GM12875 (cell line): ENCODE measurements around the gene NFYC.

Experiments
- H3K4me3 ChIP-seq: one replicate; pipeline ENCODE4 v1.5.1; 2011; ENCODE audit warnings: low read depth, low read length, control low read depth
- TF ChIP-seq, protein P1 (sequence below): IDR thresholded peaks from 2 replicates; pipeline ENCODE4 v1.5.1; 2011; ENCODE audit warnings: low read depth, mild to moderate bottlenecking, control low read depth, inconsistent platforms, low read length, moderate library complexity, borderline replicate concordance; ENCODE audit not compliant: insufficient read depth

The NFYC gene

GRCh38 chr1:40684669-40685068, 6.8 kb upstream of the NFYC start:
- TF ChIP-seq, protein P1, sequence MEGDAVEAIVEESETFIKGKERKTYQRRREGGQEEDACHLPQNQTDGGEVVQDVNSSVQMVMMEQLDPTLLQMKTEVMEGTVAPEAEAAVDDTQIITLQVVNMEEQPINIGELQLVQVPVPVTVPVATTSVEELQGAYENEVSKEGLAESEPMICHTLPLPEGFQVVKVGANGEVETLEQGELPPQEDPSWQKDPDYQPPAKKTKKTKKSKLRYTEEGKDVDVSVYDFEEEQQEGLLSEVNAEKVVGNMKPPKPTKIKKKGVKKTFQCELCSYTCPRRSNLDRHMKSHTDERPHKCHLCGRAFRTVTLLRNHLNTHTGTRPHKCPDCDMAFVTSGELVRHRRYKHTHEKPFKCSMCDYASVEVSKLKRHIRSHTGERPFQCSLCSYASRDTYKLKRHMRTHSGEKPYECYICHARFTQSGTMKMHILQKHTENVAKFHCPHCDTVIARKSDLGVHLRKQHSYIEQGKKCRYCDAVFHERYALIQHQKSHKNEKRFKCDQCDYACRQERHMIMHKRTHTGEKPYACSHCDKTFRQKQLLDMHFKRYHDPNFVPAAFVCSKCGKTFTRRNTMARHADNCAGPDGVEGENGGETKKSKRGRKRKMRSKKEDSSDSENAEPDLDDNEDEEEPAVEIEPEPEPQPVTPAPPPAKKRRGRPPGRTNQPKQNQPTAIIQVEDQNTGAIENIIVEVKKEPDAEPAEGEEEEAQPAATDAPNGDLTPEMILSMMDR: no peak
- no peak overlapping the region for H3K4me3 ChIP-seq

- no peak overlapping the region for H3K4me3 ChIP-seq
- TF ChIP-seq, protein P1: no peak
Measured at GRCh38 chr1:40687059-40687458, 4.4 kb upstream of the NFYC start.

GRCh38 chr1:40687661-40688060, 3.8 kb upstream of the NFYC start:
- H3K4me3 ChIP-seq: no peak overlapping the region
- TF ChIP-seq, protein P1: no peak

DNA sequence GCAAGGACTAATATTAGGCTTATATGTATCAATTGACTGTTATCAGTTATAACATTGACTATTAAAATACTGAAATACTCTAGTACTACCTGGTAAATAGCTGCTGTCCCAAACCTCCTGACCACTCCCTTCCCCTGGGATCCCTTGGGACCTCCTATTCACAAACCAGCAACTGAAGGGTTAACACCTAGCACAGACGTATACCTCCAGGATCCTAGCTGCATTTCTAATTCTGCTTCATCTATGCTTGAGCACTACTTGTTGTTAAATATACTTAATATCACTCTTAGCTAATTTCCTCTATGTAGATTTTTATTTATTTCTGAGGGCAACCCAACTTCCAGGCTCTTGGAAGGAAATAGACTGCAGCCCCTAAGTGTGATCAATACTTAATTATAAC, 1.8 kb upstream of the NFYC start:
- TF ChIP-seq, protein P1: no peak
- H3K4me3 ChIP-seq: no peak overlapping the region

DNA sequence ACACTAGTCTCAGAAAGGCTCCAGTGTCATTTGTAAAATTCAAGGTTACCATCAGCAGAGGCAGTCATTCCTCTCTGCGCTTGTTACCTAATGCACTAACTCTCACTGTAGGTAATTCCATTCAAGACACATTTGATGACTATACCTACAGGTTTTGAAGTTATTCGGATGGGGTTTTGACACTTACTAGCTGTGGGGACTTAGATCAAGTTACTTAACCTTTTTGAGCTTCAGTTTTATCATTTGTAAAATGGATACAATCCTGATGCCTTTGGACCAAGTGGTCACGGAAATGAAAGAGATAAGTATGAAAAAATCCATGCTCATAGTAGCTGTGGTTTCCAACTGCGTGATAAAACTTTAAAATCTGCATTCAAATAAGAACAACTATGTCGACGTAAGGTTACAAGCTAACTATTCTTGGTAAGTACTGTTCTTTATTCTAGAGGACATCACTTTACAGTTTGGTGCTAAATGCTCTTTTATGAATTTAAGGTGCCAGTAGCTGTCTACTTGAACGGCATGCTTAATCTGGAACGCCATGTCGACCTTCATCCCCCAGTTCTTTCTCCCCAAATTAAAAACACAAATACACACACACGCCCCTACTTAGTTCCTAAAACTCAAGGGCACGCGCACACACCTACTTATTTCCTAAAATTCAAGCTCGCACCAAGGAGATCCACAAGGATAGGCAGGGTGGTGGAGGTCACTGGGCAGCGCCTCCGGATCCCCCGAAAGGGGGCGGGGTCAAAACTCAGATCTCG, 550 bp upstream of the NFYC start:
- TF ChIP-seq, protein P1: no peak
- peak overlapping the region; percentile 97 for H3K4me3 ChIP-seq

DNA sequence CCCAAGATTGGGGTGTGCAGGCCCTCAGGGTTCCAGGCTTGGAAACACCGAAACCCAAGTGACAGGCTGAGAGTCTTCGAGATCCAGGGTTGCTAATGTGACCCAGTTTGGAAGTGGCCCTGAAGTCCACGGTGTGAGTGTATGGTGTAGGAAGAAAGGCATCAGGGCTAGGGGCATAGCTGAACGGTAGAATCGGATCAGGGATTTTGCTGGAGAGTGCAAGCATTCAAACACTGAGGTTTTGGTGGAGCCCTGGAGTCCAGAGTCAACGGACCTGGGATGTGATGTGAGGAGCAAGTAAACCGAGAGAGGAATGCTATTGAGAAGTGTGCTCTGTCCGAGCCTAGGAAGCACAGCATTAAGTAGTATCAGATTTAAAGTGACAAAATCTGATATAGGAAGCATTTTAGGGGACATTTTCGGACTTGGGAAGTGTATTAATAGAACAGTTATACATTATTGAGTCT, 958 bp downstream of the NFYC start:
- H3K4me3 ChIP-seq: peak overlapping the region; percentile 97
- TF ChIP-seq, protein P1: no peak

DNA sequence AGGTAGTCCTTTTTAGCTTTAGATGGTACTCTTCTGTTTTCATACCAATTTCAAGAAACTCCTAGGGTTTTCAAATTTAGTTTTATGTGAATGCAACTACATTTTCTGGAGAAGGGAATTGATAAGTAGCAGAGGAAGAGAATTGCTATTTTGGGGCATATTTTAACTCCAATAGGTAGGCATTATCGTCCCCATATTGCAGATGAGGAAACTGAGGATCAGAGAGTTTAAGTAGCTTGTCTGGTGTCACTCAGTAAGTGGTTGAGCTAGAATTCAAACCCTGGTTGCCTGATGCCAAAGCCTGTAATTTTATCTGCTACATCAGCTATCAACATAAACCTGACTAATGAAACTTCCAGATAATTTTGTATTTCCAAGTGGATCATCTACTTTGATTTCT, 1.9 kb downstream of the NFYC start:
- TF ChIP-seq, protein P1: no peak
- no peak overlapping the region for H3K4me3 ChIP-seq
